GM19395 (cell line): Measurements from ENCODE around the gene JMJD1C.
A peak's percentile ranks its signal among the peaks of the same experiment; 100 is the strongest.

Experiments used
- ATAC-seq: cut with Tn5 transposase; IDR thresholded peaks from one replicate; pipeline ENCODE4 v1.9.1; 2021; ENCODE audit warnings: mild to moderate bottlenecking, moderate library complexity; ENCODE audit not compliant: unreplicated experiment

The JMJD1C gene

GRCh38 chr10:63438506-63439498, 27.0 kb downstream of the JMJD1C start:
- ATAC-seq, result no peak

GRCh38 chr10:63437116-63437949, 28.4 kb downstream of the JMJD1C start:
- no peak for ATAC-seq

- ATAC-seq, result no peak
Measured at GRCh38 chr10:63436225-63436624, 29.6 kb downstream of the JMJD1C start.

- ATAC-seq, result no peak
Measured at GRCh38 chr10:63434866-63435854, 30.6 kb downstream of the JMJD1C start.

GRCh38 chr10:63431962-63432797, 33.6 kb downstream of the JMJD1C start:
- no peak for ATAC-seq

- no peak for ATAC-seq
Measured at GRCh38 chr10:63430999-63431356, 34.8 kb downstream of the JMJD1C start.

GRCh38 chr10:63430091-63430998, 35.4 kb downstream of the JMJD1C start:
- no peak for ATAC-seq

- ATAC-seq, result no peak
Measured at GRCh38 chr10:63429281-63429680, 36.5 kb downstream of the JMJD1C start.

- no peak for ATAC-seq
Measured at GRCh38 chr10:63427013-63427412, 38.8 kb downstream of the JMJD1C start.

GRCh38 chr10:63425512-63425911, 40.3 kb downstream of the JMJD1C start:
- ATAC-seq, result no peak

GRCh38 chr10:63424576-63424975, 41.2 kb downstream of the JMJD1C start:
- ATAC-seq, result no peak

- no peak for ATAC-seq
Measured at GRCh38 chr10:63423494-63423893, 42.3 kb downstream of the JMJD1C start.

- ATAC-seq, result peak; percentile 98
Measured at GRCh38 chr10:63421591-63421990, 44.2 kb downstream of the JMJD1C start.

- no peak for ATAC-seq
Measured at GRCh38 chr10:63416376-63416775, 49.4 kb downstream of the JMJD1C start.

- no peak for ATAC-seq
Measured at GRCh38 chr10:63415640-63416244, 50.0 kb downstream of the JMJD1C start.

GRCh38 chr10:63414481-63415260, 51.1 kb downstream of the JMJD1C start:
- ATAC-seq, result no peak

GRCh38 chr10:63413429-63413828, 52.3 kb downstream of the JMJD1C start:
- ATAC-seq, result no peak
